Measurements from ENCODE around the gene PLEKHH2.
"Not testable (repeated sequence)": the region's sequence is repeated elsewhere in the genome, so short reads cannot be mapped to it uniquely, and the experiment has no call there.

Gene PLEKHH2

GRCh38 chr2:43637030-43637803 lies at the start of gene PLEKHH2:
Gene PLEKHH2 (plus strand): TSS chr2:43637260. CDS start chr2:43644674, 7,414 bp downstream.
- in situ Hi-C loops (cut with HindIII; ENCODE audit: low sequenced_read_pairs), result no loop called here
- no peak for TF ChIP-seq CTCF (IDR thresholded peaks at IDR 0.05; ENCODE audit: low read depth, low read length, missing control alignments)
- H3K4me3 ChIP-seq (ENCODE audit: low read depth, low read length), result peak within 1 kb of the TSS; percentile 81
- DNase-seq (ENCODE audit: low read depth), result peak; percentile 70

- no peak overlapping the region for H3K4me3 ChIP-seq (ENCODE audit: low read depth, low read length)
- TF ChIP-seq CTCF (IDR thresholded peaks at IDR 0.05; ENCODE audit: low read depth, low read length, missing control alignments), result no peak
- in situ Hi-C loops (cut with HindIII; ENCODE audit: low sequenced_read_pairs), result no loop called here
These were observed 44.6 kb upstream of the PLEKHH2 start for GRCh38 chr2:43592443-43592842.

GRCh38 chr2:43593254-43593653 lies 43.8 kb upstream of the PLEKHH2 start:
- no peak for DNase-seq (ENCODE audit: low read depth)
- no peak for TF ChIP-seq CTCF (IDR thresholded peaks at IDR 0.05; ENCODE audit: low read depth, low read length, missing control alignments)
- H3K4me3 ChIP-seq (ENCODE audit: low read depth, low read length), result no peak overlapping the region
- in situ Hi-C loops (cut with HindIII; ENCODE audit: low sequenced_read_pairs), result no loop called here

More at GRCh38 chr2:43592443-43592842, 44.6 kb upstream of the PLEKHH2 start:
- DNase-seq (ENCODE audit: low read depth), result no peak

- H3K4me3 ChIP-seq (ENCODE audit: low read depth, low read length), result peak overlapping the region; percentile 48
- in situ Hi-C loops (cut with HindIII; ENCODE audit: low sequenced_read_pairs), result no loop called here
- TF ChIP-seq CTCF (IDR thresholded peaks at IDR 0.05; ENCODE audit: low read depth, low read length, missing control alignments), result no peak
- no peak for DNase-seq (ENCODE audit: low read depth)
These were observed 42.2 kb upstream of the PLEKHH2 start for GRCh38 chr2:43594875-43595274.

- TF ChIP-seq CTCF (IDR thresholded peaks at IDR 0.05; ENCODE audit: low read depth, low read length, missing control alignments), result no peak
- peak; percentile 98 for DNase-seq (ENCODE audit: low read depth)
- in situ Hi-C loops (cut with HindIII; ENCODE audit: low sequenced_read_pairs), result no loop called here
- H3K4me3 ChIP-seq (ENCODE audit: low read depth, low read length), result peak within 1 kb of the TSS; percentile 48
These were observed 41.3 kb upstream of the PLEKHH2 start, which contains the start of gene THADA for GRCh38 chr2:43595603-43596412. Gene THADA (minus strand): TSS chr2:43596038. CDS start chr2:43592392, 3,646 bp downstream.

GRCh38 chr2:43600596-43600995 lies 36.5 kb upstream of the PLEKHH2 start:
- DNase-seq (ENCODE audit: low read depth); in situ Hi-C loops (cut with HindIII; ENCODE audit: low sequenced_read_pairs); H3K4me3 ChIP-seq (ENCODE audit: low read depth, low read length): not testable (repeated sequence)

Measured in astrocyte of the cerebellum (primary cell).